PC-3 (cell line): Measurements from ENCODE around the gene AP3S2. TPM values are rescaled to one million over a fixed set of nuclear protein-coding genes. Genes with fewer than 3 reads are reported as not detected.

Experiments used
- ATAC-seq: fragments of 200-7000 bp; cut with Tn5 transposase; 2 replicates; pipeline ENCODE4 v1.9.1; 2020; ENCODE audit warnings: mild to moderate bottlenecking, moderate library complexity
- BruUV-seq: library from RNA; stranded (reverse); fragments of 400-500 nt; replicated peaks from 2 replicates; lab custom pipeline; 2021; lab: Mats Ljungman, UMichigan
- CTCF ChIA-PET: fragments of 300-600 bp; sonication (Branson Sonifier 250); formaldehyde crosslinking; loops from one replicate; lab custom pipeline; 2022; ENCODE audit warnings: antibody characterized with exemption; lab: Charles Lee
- POLR2A ChIA-PET: fragments of 300-600 bp; sonication (Branson Sonifier 250); formaldehyde crosslinking; loops from one replicate; lab custom pipeline; 2022; ENCODE audit warnings: antibody characterized with exemption; ENCODE audit not compliant: unreplicated experiment; lab: Charles Lee
- DNase-seq: peaks from one replicate; pipeline ENCODE4 v3.0.0-alpha.2; 2015
- H2AFZ ChIP-seq: fragments of 300-600 bp; sonication (generic); 2 replicates; pipeline ENCODE4 v1.6.0; 2016; ENCODE audit warnings: antibody characterized with exemption, low read length
- H3F3A ChIP-seq: fragments of 300-600 bp; sonication (generic); one replicate; pipeline ENCODE4 v1.6.0; 2017; ENCODE audit warnings: antibody characterized with exemption, low read length, control low read depth, mild to moderate bottlenecking; ENCODE audit not compliant: unreplicated experiment
- H3K27ac ChIP-seq: fragments of 300-600 bp; sonication (generic); 2 replicates; pipeline ENCODE4 v1.5.1; 2016; ENCODE audit warnings: mild to moderate bottlenecking, low read length
- H3K27me3 ChIP-seq: fragments of 300-600 bp; sonication (generic); 2 replicates; pipeline ENCODE4 v1.6.1; 2016; ENCODE audit warnings: low read length, mixed read lengths
- H3K36me3 ChIP-seq: fragments of 300-600 bp; sonication (generic); 2 replicates; pipeline ENCODE4 v1.6.1; 2016; ENCODE audit warnings: low read depth, mixed run types, low read length, mixed read lengths
- H3K4me1 ChIP-seq: fragments of 300-600 bp; sonication (generic); 2 replicates; pipeline ENCODE4 v1.5.1; 2016; ENCODE audit warnings: low read length; ENCODE audit not compliant: insufficient read depth
- H3K4me2 ChIP-seq: fragments of 300-600 bp; sonication (generic); 2 replicates; pipeline ENCODE4 v1.6.0; 2016; ENCODE audit warnings: low read length
- H3K4me3 ChIP-seq: fragments of 300-600 bp; sonication (generic); 2 replicates; pipeline ENCODE4 v1.5.1; 2016; ENCODE audit warnings: mild to moderate bottlenecking, low read length, mixed read lengths
- H3K79me2 ChIP-seq: fragments of 300-600 bp; sonication (generic); 2 replicates; pipeline ENCODE4 v1.6.1; 2017; ENCODE audit warnings: low read length, mixed read lengths
- H3K9ac ChIP-seq: fragments of 300-600 bp; sonication (generic); 2 replicates; pipeline ENCODE4 v1.6.0; 2016; ENCODE audit warnings: mild to moderate bottlenecking, low read length
- H3K9me2 ChIP-seq: fragments of 300-600 bp; sonication (generic); replicated peaks from 2 replicates; pipeline ENCODE4 v1.6.1; 2016; ENCODE audit warnings: mixed run types, low read length, mixed read lengths
- H3K9me3 ChIP-seq: fragments of 300-600 bp; sonication (generic); 2 replicates; pipeline ENCODE4 v1.6.1; 2016; ENCODE audit warnings: low read length, mixed read lengths
- H4K20me1 ChIP-seq: fragments of 300-600 bp; sonication (generic); 2 replicates; pipeline ENCODE4 v1.6.1; 2016; ENCODE audit warnings: low read length, mixed read lengths
- EZH2 ChIP-seq: fragments of 300-600 bp; sonication (generic); IDR thresholded peaks from one replicate; pipeline ENCODE4 v1.6.1; 2017; ENCODE audit warnings: antibody characterized with exemption, mild to moderate bottlenecking, low read length; ENCODE audit not compliant: unreplicated experiment
- EZH2phosphoT487 ChIP-seq: fragments of 300-600 bp; sonication (generic); IDR thresholded peaks from 2 replicates; pipeline ENCODE4 v1.6.1; 2018; ENCODE audit warnings: mild to moderate bottlenecking, antibody characterized with exemption, low read length, borderline replicate concordance
- intact Hi-C: fragments of 100-400 bp; cut with micrococcal nuclease; formaldehyde crosslinking; loops from 2 replicates; pipeline ENCODE4 v1.9.0; 2023
- total RNA-seq: library from RNA; depleted of rRNA; stranded (reverse); fragments of >200 nt; gene quantifications from 2 replicates; pipeline ENCODE4 v1.2.3, GENCODE V29; 2014
- TF ChIP-seq, protein P1 (sequence below): fragments of 300-600 bp; sonication (generic); conservative IDR thresholded peaks from 2 replicates; pipeline ENCODE4 v1.5.1; 2017; ENCODE audit warnings: antibody characterized with exemption, low read depth, mild to moderate bottlenecking, low read length

Gene AP3S2
- total RNA-seq, 1 experiment from 2014 or later = 18.8 TPM

DNA sequence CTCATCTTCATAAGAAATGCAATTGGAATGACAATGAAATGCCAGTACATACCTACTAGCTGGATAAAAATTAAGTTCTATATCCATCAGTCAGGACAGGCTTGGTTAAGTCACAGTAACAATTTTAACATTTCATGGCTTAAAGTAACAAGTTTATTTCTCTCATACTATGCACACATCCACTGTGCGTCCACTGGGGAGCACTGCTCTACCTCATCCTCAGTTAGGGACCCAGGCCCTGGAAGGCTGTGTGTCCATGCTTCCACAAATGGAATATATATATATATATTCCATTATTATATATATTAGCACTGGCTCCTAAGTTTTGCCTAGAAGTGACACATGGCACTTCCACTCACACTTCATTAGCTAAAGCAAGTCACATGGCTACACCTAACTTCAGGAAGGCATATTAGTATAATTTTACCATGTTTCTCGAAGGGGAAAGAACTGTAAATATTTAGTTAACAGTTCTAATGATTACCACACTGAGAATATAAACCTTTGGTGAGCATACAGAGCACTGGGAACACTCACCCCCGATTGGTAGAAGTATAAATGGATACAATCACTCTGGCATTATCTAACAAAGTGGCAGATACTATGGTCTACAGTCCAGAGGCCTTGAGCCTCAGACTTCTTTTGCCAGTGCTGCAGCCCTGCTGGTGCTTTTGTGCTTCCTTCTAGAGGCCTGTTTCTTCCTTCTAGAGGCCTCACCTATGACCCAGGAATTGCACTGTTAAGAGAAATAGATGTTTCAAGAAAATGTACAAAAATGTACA lies 28.6 kb downstream of the AP3S2 start:
- ChIA-PET CTCF (no interaction called here), POLR2A (no interaction called here)
- ATAC-seq (peak; percentile 13; the same call in 1 of the 2 replicates), DNase-seq (no peak)
- Histone ChIP-seq H3K27me3 (no peaks in the 10 kb centered on the region), H4K20me1 (no peaks in the 10 kb centered on the region), H3K4me3 (no peak overlapping the region), H3F3A (no peaks in the 10 kb centered on the region), H3K36me3 (peaks cover 31% of the 10 kb centered on the region), H3K27ac (no peak overlapping the region), H2AFZ (no peak overlapping the region), H3K9me3 (no peaks in the 10 kb centered on the region), H3K79me2 (no peaks in the 10 kb centered on the region), H3K9me2 (no peaks in the 10 kb centered on the region), H3K9ac (no peak overlapping the region), H3K4me2 (no peak overlapping the region), H3K4me1 (no peaks in the 10 kb centered on the region)
- no TSS peak for BruUV-seq
- intact Hi-C loops = no loop called here
- TF ChIP-seq, protein P1, sequence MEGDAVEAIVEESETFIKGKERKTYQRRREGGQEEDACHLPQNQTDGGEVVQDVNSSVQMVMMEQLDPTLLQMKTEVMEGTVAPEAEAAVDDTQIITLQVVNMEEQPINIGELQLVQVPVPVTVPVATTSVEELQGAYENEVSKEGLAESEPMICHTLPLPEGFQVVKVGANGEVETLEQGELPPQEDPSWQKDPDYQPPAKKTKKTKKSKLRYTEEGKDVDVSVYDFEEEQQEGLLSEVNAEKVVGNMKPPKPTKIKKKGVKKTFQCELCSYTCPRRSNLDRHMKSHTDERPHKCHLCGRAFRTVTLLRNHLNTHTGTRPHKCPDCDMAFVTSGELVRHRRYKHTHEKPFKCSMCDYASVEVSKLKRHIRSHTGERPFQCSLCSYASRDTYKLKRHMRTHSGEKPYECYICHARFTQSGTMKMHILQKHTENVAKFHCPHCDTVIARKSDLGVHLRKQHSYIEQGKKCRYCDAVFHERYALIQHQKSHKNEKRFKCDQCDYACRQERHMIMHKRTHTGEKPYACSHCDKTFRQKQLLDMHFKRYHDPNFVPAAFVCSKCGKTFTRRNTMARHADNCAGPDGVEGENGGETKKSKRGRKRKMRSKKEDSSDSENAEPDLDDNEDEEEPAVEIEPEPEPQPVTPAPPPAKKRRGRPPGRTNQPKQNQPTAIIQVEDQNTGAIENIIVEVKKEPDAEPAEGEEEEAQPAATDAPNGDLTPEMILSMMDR = 0 out of 2 replicates have a peak, but pooled peaks have one; percentile 11
- TF ChIP-seq EZH2phosphoT487 = no peak
- no peak for TF ChIP-seq EZH2

DNA sequence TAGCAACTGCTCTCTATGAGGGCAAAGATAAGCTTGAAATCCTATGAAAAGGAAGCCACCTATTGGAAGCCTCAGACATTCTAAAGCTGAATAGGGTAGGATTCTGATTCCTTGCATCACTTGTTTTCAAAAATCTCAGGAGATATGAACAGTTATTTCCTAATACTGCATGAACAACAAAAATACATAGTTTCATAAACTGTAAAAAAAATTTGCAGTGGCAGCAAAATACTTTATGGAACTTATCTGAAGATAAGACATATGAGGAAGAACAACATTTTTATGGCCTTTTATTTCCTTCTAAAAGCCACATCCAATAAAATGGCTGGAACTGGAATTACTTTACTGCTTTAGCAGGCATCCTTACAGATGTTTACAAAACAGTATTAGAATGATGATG lies 29.9 kb downstream of the AP3S2 start:
- no peak overlapping the region for H3K4me3 ChIP-seq
- H3K27me3 ChIP-seq = no peaks in the 10 kb centered on the region
- no peaks in the 10 kb centered on the region for H3K79me2 ChIP-seq
- intact Hi-C loops = no loop called here
- no peaks in the 10 kb centered on the region for H3K9me2 ChIP-seq
- TF ChIP-seq EZH2 (no peak), EZH2phosphoT487 (no peak)
- TF ChIP-seq, protein P1 = no peak
- H3K9ac ChIP-seq = no peak overlapping the region
- H3K4me1 ChIP-seq = peaks cover 4% of the 10 kb centered on the region
- DNase-seq = no peak
- no TSS peak for BruUV-seq
- H3K27ac ChIP-seq = no peak overlapping the region
- no peak overlapping the region for H3K4me2 ChIP-seq
- no peaks in the 10 kb centered on the region for H3F3A ChIP-seq
- peaks cover 32% of the 10 kb centered on the region for H3K36me3 ChIP-seq
- no peaks in the 10 kb centered on the region for H4K20me1 ChIP-seq
- no peaks in the 10 kb centered on the region for H3K9me3 ChIP-seq
- ChIA-PET POLR2A (no interaction called here), CTCF (interaction anchor here (1.0 kb wide), 1 partner anchor 103 kb away, joined by 10 read pairs; no protein-coding TSS in a partner anchor)
- H2AFZ ChIP-seq = no peak overlapping the region
- no peak for ATAC-seq

DNA sequence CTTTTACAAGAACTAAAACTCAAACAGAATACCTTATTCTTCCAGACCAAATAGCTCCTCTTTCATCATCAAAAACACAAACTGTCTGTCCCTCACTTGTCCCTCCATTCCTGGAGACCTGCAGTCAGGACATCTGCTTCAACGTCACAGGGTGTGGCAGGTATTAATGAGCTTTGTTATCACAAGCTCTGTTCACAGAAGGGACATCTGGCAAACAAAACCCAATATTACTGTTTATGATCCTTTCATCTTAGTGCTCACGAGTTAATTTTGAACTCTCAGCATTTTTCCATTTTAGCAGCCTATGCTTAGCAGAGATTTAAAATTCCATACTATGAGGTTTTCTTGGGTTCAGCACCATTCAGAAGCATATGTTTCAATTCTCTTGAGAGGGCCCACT lies 32.9 kb downstream of the AP3S2 start:
- DNase-seq = no peak
- TF ChIP-seq EZH2phosphoT487 = no peak
- no peak for TF ChIP-seq EZH2
- TF ChIP-seq, protein P1 = no peak
- H3K36me3 ChIP-seq = peaks cover 39% of the 10 kb centered on the region
- no peak overlapping the region for H3K4me3 ChIP-seq
- H3K9me2 ChIP-seq = no peaks in the 10 kb centered on the region
- H3K27me3 ChIP-seq = no peaks in the 10 kb centered on the region
- no peaks in the 10 kb centered on the region for H3K79me2 ChIP-seq
- no peaks in the 10 kb centered on the region for H3F3A ChIP-seq
- BruUV-seq = no TSS peak
- H2AFZ ChIP-seq = no peak overlapping the region
- no peak overlapping the region for H3K27ac ChIP-seq
- no peak overlapping the region for H3K4me2 ChIP-seq
- ATAC-seq = no peak
- CTCF ChIA-PET = no interaction called here
- no peak overlapping the region for H3K9ac ChIP-seq
- H4K20me1 ChIP-seq = no peaks in the 10 kb centered on the region
- H3K4me1 ChIP-seq = peaks cover 19% of the 10 kb centered on the region
- no peaks in the 10 kb centered on the region for H3K9me3 ChIP-seq
- intact Hi-C loops = no loop called here
- POLR2A ChIA-PET = no interaction called here
